ENCODE measurements around the gene UNC45A.
"Not testable (repeated sequence)": the region's sequence is repeated elsewhere in the genome, so short reads cannot be mapped to it uniquely, and the experiment has no call there.

GRCh38 chr15:90922712-90923322, 12.3 kb upstream of the UNC45A start:
- not testable (repeated sequence) for TF ChIP-seq KDM4A (IDR thresholded peaks at IDR 0.05; ENCODE audit: low read depth, low read length, severe bottlenecking); EP300 (IDR thresholded peaks at IDR 0.05; ENCODE audit: borderline replicate concordance in 1 of 2, low read depth in 2 of 2, low read length in 2 of 2)
- TF ChIP-seq, protein P1, sequence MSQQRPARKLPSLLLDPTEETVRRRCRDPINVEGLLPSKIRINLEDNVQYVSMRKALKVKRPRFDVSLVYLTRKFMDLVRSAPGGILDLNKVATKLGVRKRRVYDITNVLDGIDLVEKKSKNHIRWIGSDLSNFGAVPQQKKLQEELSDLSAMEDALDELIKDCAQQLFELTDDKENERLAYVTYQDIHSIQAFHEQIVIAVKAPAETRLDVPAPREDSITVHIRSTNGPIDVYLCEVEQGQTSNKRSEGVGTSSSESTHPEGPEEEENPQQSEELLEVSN (IDR thresholded peaks at IDR 0.05): not testable (repeated sequence)
